ENCODE measurements around the gene ABCA12.

ABCA12 gene

GRCh38 chr2:214904634-214905033 lies 233.8 kb downstream of the ABCA12 start:
- no peak for TF ChIP-seq RAD21 (IDR thresholded peaks at IDR 0.05; ENCODE audit: low read depth)
- TF ChIP-seq MAX (IDR thresholded peaks at IDR 0.05) = no peak
- no peak for TF ChIP-seq TEAD4 (IDR thresholded peaks at IDR 0.05)
- no peak for TF ChIP-seq ZBTB7A (IDR thresholded peaks at IDR 0.05; ENCODE audit: low read depth)
- TF ChIP-seq EGR1 (IDR thresholded peaks at IDR 0.05) = no peak
- no peak for TF ChIP-seq CEBPB (IDR thresholded peaks at IDR 0.05)
- no peak for TF ChIP-seq TAF1 (IDR thresholded peaks at IDR 0.05; ENCODE audit: low read depth)
- TF ChIP-seq REST (IDR thresholded peaks at IDR 0.05; ENCODE audit: low read depth) = no peak
- no peak for TF ChIP-seq CREB1 (IDR thresholded peaks at IDR 0.05; ENCODE audit: low read depth)

GRCh38 chr2:214904176-214904575 lies 234.2 kb downstream of the ABCA12 start:
- TF ChIP-seq EGR1 (IDR thresholded peaks at IDR 0.05) (no peak), NFIC (IDR thresholded peaks at IDR 0.05) (no peak), RAD21 (IDR thresholded peaks at IDR 0.05; ENCODE audit: low read depth) (no peak), TAF1 (IDR thresholded peaks at IDR 0.05; ENCODE audit: low read depth) (no peak), TCF12 (IDR thresholded peaks at IDR 0.05; ENCODE audit: low read depth) (no peak), CREB1 (IDR thresholded peaks at IDR 0.05; ENCODE audit: low read depth) (no peak), YY1 (IDR thresholded peaks at IDR 0.05; ENCODE audit: low read depth) (no peak), ZBTB7A (IDR thresholded peaks at IDR 0.05; ENCODE audit: low read depth) (no peak)

GRCh38 chr2:214902286-214902685 lies 236.1 kb downstream of the ABCA12 start:
- TF ChIP-seq TCF12 (IDR thresholded peaks at IDR 0.05; ENCODE audit: low read depth) (no peak), NFIC (IDR thresholded peaks at IDR 0.05) (no peak), EGR1 (IDR thresholded peaks at IDR 0.05) (no peak), TAF1 (IDR thresholded peaks at IDR 0.05; ENCODE audit: low read depth) (no peak), USF1 (IDR thresholded peaks at IDR 0.05) (no peak), EP300 (IDR thresholded peaks at IDR 0.05; ENCODE audit: borderline replicate concordance) (no peak), REST (IDR thresholded peaks at IDR 0.05; ENCODE audit: low read depth) (no peak), CEBPB (IDR thresholded peaks at IDR 0.05) (no peak)

GRCh38 chr2:214899751-214900150 lies 238.7 kb downstream of the ABCA12 start:
- TF ChIP-seq FOXM1 (IDR thresholded peaks at IDR 0.05; ENCODE audit: borderline replicate concordance, low read depth) (no peak), EGR1 (IDR thresholded peaks at IDR 0.05) (no peak), RAD21 (IDR thresholded peaks at IDR 0.05; ENCODE audit: low read depth) (no peak)

GRCh38 chr2:214896274-214896673 lies 242.2 kb downstream of the ABCA12 start:
- no peak for TF ChIP-seq ZBTB7A (IDR thresholded peaks at IDR 0.05; ENCODE audit: low read depth)
- TF ChIP-seq EGR1 (IDR thresholded peaks at IDR 0.05) = no peak
- no peak for TF ChIP-seq CEBPB (IDR thresholded peaks at IDR 0.05)
- TF ChIP-seq TAF1 (IDR thresholded peaks at IDR 0.05; ENCODE audit: low read depth) = no peak
- TF ChIP-seq TEAD4 (IDR thresholded peaks at IDR 0.05) = no peak
- no peak for TF ChIP-seq EP300 (IDR thresholded peaks at IDR 0.05; ENCODE audit: borderline replicate concordance)
- no peak for TF ChIP-seq REST (IDR thresholded peaks at IDR 0.05; ENCODE audit: low read depth)
- no peak for TF ChIP-seq MAX (IDR thresholded peaks at IDR 0.05)
- TF ChIP-seq TCF12 (IDR thresholded peaks at IDR 0.05; ENCODE audit: low read depth) = no peak
- TF ChIP-seq CREB1 (IDR thresholded peaks at IDR 0.05; ENCODE audit: low read depth) = no peak

- TF ChIP-seq TAF1 (IDR thresholded peaks at IDR 0.05; ENCODE audit: low read depth) (no peak), REST (IDR thresholded peaks at IDR 0.05; ENCODE audit: low read depth) (no peak), RAD21 (IDR thresholded peaks at IDR 0.05; ENCODE audit: low read depth) (no peak), YY1 (IDR thresholded peaks at IDR 0.05; ENCODE audit: low read depth) (no peak), MAX (IDR thresholded peaks at IDR 0.05) (no peak), NFIC (IDR thresholded peaks at IDR 0.05) (no peak), EGR1 (IDR thresholded peaks at IDR 0.05) (no peak), EP300 (IDR thresholded peaks at IDR 0.05; ENCODE audit: borderline replicate concordance) (no peak)
Measured at GRCh38 chr2:214895469-214895868, 243.0 kb downstream of the ABCA12 start.

Measured in Ishikawa (cell line).